Panc1 (cell line): Measurements from ENCODE around the gene GSTT2. TPM values are rescaled to one million over a fixed set of nuclear protein-coding genes. Genes with fewer than 3 reads are reported as not detected.
"Not testable (repeated sequence)": the region's sequence is repeated elsewhere in the genome, so short reads cannot be mapped to it uniquely, and the experiment has no call there.

ENCODE experiments used
- ATAC-seq: fragments of 200-7000 bp; cut with Tn5 transposase; 2 replicates; pipeline ENCODE4 v1.9.1; 2020; ENCODE audit warnings: mild to moderate bottlenecking, moderate library complexity
- BruUV-seq: library from RNA; stranded (reverse); fragments of 400-500 nt; replicated peaks from 2 replicates; lab custom pipeline; 2021; lab: Mats Ljungman, UMichigan
- CTCF ChIA-PET: fragments of 300-600 bp; sonication (Branson Sonifier 250); formaldehyde crosslinking; loops from one replicate; lab custom pipeline; 2022; ENCODE audit warnings: antibody characterized with exemption; lab: Charles Lee
- POLR2A ChIA-PET: fragments of 300-600 bp; sonication (Branson Sonifier 250); formaldehyde crosslinking; loops from one replicate; lab custom pipeline; 2022; ENCODE audit warnings: antibody characterized with exemption; lab: Charles Lee
- DNase-seq: peaks from one replicate; pipeline ENCODE4 v3.0.0-alpha.2; 2010; ENCODE audit warnings: low read depth, low spot score
- H3K27ac ChIP-seq: 2 replicates; pipeline ENCODE4 v1.5.1; 2011; ENCODE audit warnings: mild to moderate bottlenecking, low read length, inconsistent platforms
- H3K27me3 ChIP-seq: fragments of 200-500 bp; sonication (Bioruptor generic); 2 replicates; pipeline ENCODE4 v1.6.0; 2014; ENCODE audit warnings: low read length, inconsistent platforms; ENCODE audit not compliant: control insufficient read depth, insufficient read depth
- H3K36me3 ChIP-seq: fragments of 200-500 bp; sonication (Bioruptor generic); 2 replicates; pipeline ENCODE4 v1.5.1; 2014; ENCODE audit warnings: inconsistent platforms, mild to moderate bottlenecking, low read length, moderate library complexity; ENCODE audit not compliant: control insufficient read depth, insufficient read depth
- H3K4me1 ChIP-seq: 2 replicates; pipeline ENCODE4 v1.5.1; 2011; ENCODE audit warnings: inconsistent platforms, mild to moderate bottlenecking, low read length, moderate library complexity; ENCODE audit not compliant: control insufficient read depth, insufficient read depth
- H3K4me3 ChIP-seq, 2 experiments: 2 replicates each; pipeline ENCODE4 v1.5.1; 2011 to 2012; ENCODE audit warnings: low read depth in 2 of 2, low read length in 2 of 2, mild to moderate bottlenecking in 2 of 2, inconsistent platforms in 1 of 2, moderate library complexity in 1 of 2
- H3K9me3 ChIP-seq: fragments of 200-500 bp; sonication (Bioruptor generic); 2 replicates; pipeline ENCODE4 v1.5.1; 2014; ENCODE audit warnings: low read depth, mild to moderate bottlenecking, inconsistent platforms, low read length, moderate library complexity; ENCODE audit not compliant: control insufficient read depth, insufficient read depth
- CTCF ChIP-seq: fragments of 450-650 bp; IDR thresholded peaks from 2 replicates; pipeline ENCODE4 v1.5.1; 2017; ENCODE audit warnings: mild to moderate bottlenecking
- POLR2AphosphoS5 ChIP-seq: IDR thresholded peaks from 2 replicates; pipeline ENCODE4 v1.6.1; 2012; ENCODE audit warnings: mild to moderate bottlenecking, low read depth, low read length, moderate library complexity
- REST ChIP-seq, 2 experiments: IDR thresholded peaks; 2 replicates each; pipeline ENCODE4 v1.6.1; 2011 to 2012; ENCODE audit warnings: low read depth in 2 of 2, control low read depth in 1 of 2, low read length in 1 of 2, mild to moderate bottlenecking in 1 of 2, moderate library complexity in 1 of 2; ENCODE audit not compliant: insufficient read depth in 1 of 2
- SIN3A ChIP-seq: IDR thresholded peaks from 2 replicates; pipeline ENCODE4 v1.6.1; 2012; ENCODE audit warnings: low read depth, mild to moderate bottlenecking, low read length, moderate library complexity, borderline replicate concordance; ENCODE audit not compliant: insufficient read depth
- TCF7L2 ChIP-seq: IDR thresholded peaks from 2 replicates; pipeline ENCODE4 v1.6.1; 2011; ENCODE audit warnings: mild to moderate bottlenecking, low read depth, low read length, inconsistent platforms
- in situ Hi-C: cut with HindIII; loops from 2 replicates; pipeline ENCODE4 v1.10.0; 2016; ENCODE audit warnings: low sequenced_read_pairs, low pct_unique_long_range_greater_than_20kb
- intact Hi-C: fragments of 100-400 bp; cut with micrococcal nuclease; formaldehyde crosslinking; loops from one replicate; pipeline ENCODE4 v1.10.0; 2022; ENCODE audit not compliant: unreplicated experiment
- total RNA-seq: library from RNA; stranded (reverse); gene quantifications from one replicate; pipeline ENCODE4 v1.2.1, GENCODE V29; 2021; ENCODE audit not compliant: unreplicated experiment

Gene GSTT2
- total RNA-seq, 1 experiment from 2014 or later: 0.26 TPM

GRCh38 chr22:23993581-23994177, 13.7 kb downstream of the GSTT2 start:
- H3K36me3 ChIP-seq, H3K9me3 ChIP-seq, H3K27me3 ChIP-seq, ATAC-seq, H3K4me1 ChIP-seq, H3K4me3 ChIP-seq, intact Hi-C loops, DNase-seq, POLR2A ChIA-PET, in situ Hi-C loops, BruUV-seq, H3K27ac ChIP-seq, CTCF ChIA-PET: not testable (repeated sequence)

- ChIA-PET CTCF (no interaction called here), POLR2A (no interaction called here)
- H3K9me3 ChIP-seq: no peaks in the 10 kb centered on the region
- H3K27ac ChIP-seq: no peak overlapping the region
- BruUV-seq: no TSS peak
- ATAC-seq (no peak), DNase-seq (no peak)
- no peak overlapping the region for H3K4me3 ChIP-seq
- TF ChIP-seq REST (IDR thresholded peaks at IDR 0.05; ENCODE audit: insufficient read depth in 1 of 2, low read depth in 2 of 2, low read length in 1 of 2): no peak
- TF ChIP-seq SIN3A: no peak
- no peak for TF ChIP-seq TCF7L2
- TF ChIP-seq POLR2AphosphoS5: no peak
- TF ChIP-seq CTCF: no peak
- H3K4me1 ChIP-seq: no peaks in the 10 kb centered on the region
- H3K27me3 ChIP-seq: no peaks in the 10 kb centered on the region
- intact Hi-C loops (no loop called here), in situ Hi-C loops (no loop called here)
- H3K36me3 ChIP-seq: no peaks in the 10 kb centered on the region
These were observed 17.2 kb downstream of the GSTT2 start for GRCh38 chr22:23997092-23997491.

- BruUV-seq, ATAC-seq: not testable (repeated sequence)
These were observed 19.8 kb downstream of the GSTT2 start for GRCh38 chr22:23999779-24000178.

More at GRCh38 chr22:23999779-24000178, 19.8 kb downstream of the GSTT2 start:
- H3K4me1 ChIP-seq, CTCF ChIA-PET, H3K9me3 ChIP-seq, DNase-seq, H3K4me3 ChIP-seq, H3K27me3 ChIP-seq, H3K36me3 ChIP-seq, intact Hi-C loops, POLR2A ChIA-PET, H3K27ac ChIP-seq, in situ Hi-C loops: not testable (repeated sequence)
